HepG2 (cell line): ENCODE measurements around the gene NEURL2. TPM values are rescaled to one million over a fixed set of nuclear protein-coding genes. Genes with fewer than 3 reads are reported as not detected.

Experiments used
- ATF3 ChIP-seq: sonication (generic); formaldehyde crosslinking; IDR thresholded peaks from 2 replicates; pipeline ENCODE4 v1.4.0; 2020; ENCODE audit warnings: missing genetic modification reagents
- E2F2 ChIP-seq: sonication (generic); formaldehyde crosslinking; IDR thresholded peaks from 2 replicates; pipeline ENCODE4 v1.4.0; 2020; ENCODE audit warnings: missing genetic modification reagents, borderline replicate concordance
- EP300 ChIP-seq, 3 experiments: sonication (generic) in 1 of 3; formaldehyde crosslinking in 1 of 3; IDR thresholded peaks; 2 replicates each; pipeline versions ENCODE4 v1.5.1 to v1.6.1; 2011 to 2020; ENCODE audit warnings: low read depth in 2 of 3, low read length in 2 of 3, borderline replicate concordance in 1 of 3, improper control_type of control experiment in 1 of 3, mild to moderate bottlenecking in 1 of 3, missing genetic modification reagents in 1 of 3, moderate library complexity in 1 of 3
- GATAD2A ChIP-seq: IDR thresholded peaks from 2 replicates; pipeline ENCODE4 v1.6.1; 2016
- HHEX ChIP-seq: IDR thresholded peaks from 2 replicates; pipeline ENCODE4 v1.6.1; 2016; ENCODE audit warnings: control low read depth
- JARID2 ChIP-seq: sonication (generic); formaldehyde crosslinking; IDR thresholded peaks from 2 replicates; pipeline ENCODE4 v1.8.1; 2023; ENCODE audit warnings: missing genetic modification reagents, inconsistent platforms; ENCODE audit not compliant: insufficient replicate concordance
- JUN ChIP-seq: sonication (generic); formaldehyde crosslinking; IDR thresholded peaks from 2 replicates; pipeline ENCODE4 v1.4.0; 2020; ENCODE audit warnings: mild to moderate bottlenecking, missing genetic modification reagents
- MAFF ChIP-seq: IDR thresholded peaks from 2 replicates; pipeline ENCODE4 v1.6.1; 2011; ENCODE audit warnings: low read depth, low read length, improper control_type of control experiment
- MAFK ChIP-seq, 2 experiments: IDR thresholded peaks in 1 of 2; conservative IDR thresholded peaks in 1 of 2; 2 replicates each; pipeline ENCODE4 v1.6.1; 2011; ENCODE audit warnings: improper control_type of control experiment in 2 of 2, low read length in 2 of 2
- SMARCC2 ChIP-seq: fragments of 450-650 bp; IDR thresholded peaks from 2 replicates; pipeline ENCODE4 v1.6.1; 2017; ENCODE audit warnings: antibody characterized with exemption, mild to moderate bottlenecking
- SPEN ChIP-seq: sonication (generic); formaldehyde crosslinking; IDR thresholded peaks from 2 replicates; pipeline ENCODE4 v1.5.1; 2020; ENCODE audit warnings: low read depth, mild to moderate bottlenecking, missing genetic modification reagents
- STAG1 ChIP-seq: sonication (generic); formaldehyde crosslinking; IDR thresholded peaks from 2 replicates; pipeline ENCODE4 v1.4.0; 2020; ENCODE audit warnings: missing genetic modification reagents
- ZBTB39 ChIP-seq: sonication (generic); formaldehyde crosslinking; IDR thresholded peaks from 2 replicates; pipeline ENCODE4 v1.5.0; 2020; ENCODE audit warnings: missing genetic modification reagents
- ZNF335 ChIP-seq: sonication (generic); formaldehyde crosslinking; IDR thresholded peaks from 2 replicates; pipeline ENCODE4 v1.4.0; 2020; ENCODE audit warnings: missing genetic modification reagents
- ZNF557 ChIP-seq: sonication (generic); formaldehyde crosslinking; IDR thresholded peaks from 2 replicates; pipeline ENCODE4 v1.4.0; 2020; ENCODE audit warnings: missing genetic modification reagents
- ZNF580 ChIP-seq: IDR thresholded peaks from 2 replicates; pipeline ENCODE4 v1.6.1; 2016; ENCODE audit warnings: low read depth, borderline replicate concordance
- ZNF674 ChIP-seq: sonication (generic); formaldehyde crosslinking; IDR thresholded peaks from 2 replicates; pipeline ENCODE4 v1.5.0; 2020; ENCODE audit warnings: low read depth, mild to moderate bottlenecking, missing genetic modification reagents
- polyA plus RNA-seq, 8 experiments: library from polyadenylated mRNA; depleted of rRNA in 3 of 8; stranded (reverse) in 7 of 8; unstranded in 1 of 8; fragments of >200 nt; fragmentation: Illumina TruSeq in 4 of 8; extraction: Trizol in 4 of 8; gene quantifications; 2 replicates each; pipeline versions ENCODE4 v1.2.1 to v1.2.3, GENCODE V29; 2011 to 2016; ENCODE audit warnings: low read depth in 4 of 8, missing spikeins in 1 of 8, mixed read lengths in 1 of 8; ENCODE audit not compliant: insufficient read depth in 1 of 8
- total RNA-seq, 5 experiments: library from RNA; depleted of rRNA; stranded (reverse); fragments of >200 nt; fragmentation: Illumina TruSeq; extraction: Trizol; gene quantifications; 2 replicates each; pipeline ENCODE4 v1.2.3, GENCODE V29; 2016; ENCODE audit warnings: low read depth in 1 of 5
- TF ChIP-seq, protein P1 (sequence below): sonication (generic); formaldehyde crosslinking; IDR thresholded peaks from 2 replicates; pipeline ENCODE4 v1.4.0; 2020; ENCODE audit warnings: missing genetic modification reagents
- TF ChIP-seq, protein P2 (sequence below): sonication (generic); formaldehyde crosslinking; IDR thresholded peaks from 2 replicates; pipeline ENCODE4 v1.8.1; 2023; ENCODE audit warnings: missing genetic modification reagents, inconsistent platforms, borderline replicate concordance
- TF ChIP-seq, protein P3 (sequence below): sonication (generic); formaldehyde crosslinking; IDR thresholded peaks from 2 replicates; pipeline ENCODE4 v1.4.0; 2020; ENCODE audit warnings: mild to moderate bottlenecking, missing genetic modification reagents
- TF ChIP-seq, protein P4 (sequence below): sonication (generic); formaldehyde crosslinking; IDR thresholded peaks from 2 replicates; pipeline ENCODE4 v1.4.0; 2020; ENCODE audit warnings: mild to moderate bottlenecking, missing genetic modification reagents
- TF ChIP-seq, protein P5 (sequence below): sonication (generic); formaldehyde crosslinking; IDR thresholded peaks from 2 replicates; pipeline ENCODE4 v1.4.0; 2020; ENCODE audit warnings: mild to moderate bottlenecking, missing genetic modification reagents

NEURL2 gene
- total and polyA plus RNA-seq, 2 of the 13 experiments (the other 11 are each of a cell fraction or from before 2014, with no cell fraction given): 7.2 to 9.7 TPM

GRCh38 chr20:45934046-45934585 is 43.1 kb upstream of the NEURL2 start (continued):
- no peak for TF ChIP-seq SMARCC2
- TF ChIP-seq, protein P1, sequence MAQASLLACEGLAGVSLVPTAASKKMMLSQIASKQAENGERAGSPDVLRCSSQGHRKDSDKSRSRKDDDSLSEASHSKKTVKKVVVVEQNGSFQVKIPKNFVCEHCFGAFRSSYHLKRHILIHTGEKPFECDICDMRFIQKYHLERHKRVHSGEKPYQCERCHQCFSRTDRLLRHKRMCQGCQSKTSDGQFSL (CRISPR knock-in tag): no peak
- no peak; the same call in 1 of the 2 replicates for TF ChIP-seq ZNF580 (CRISPR knock-in tag)
- TF ChIP-seq ZNF557 (CRISPR knock-in tag): no peak; the same call in 1 of the 2 replicates
- no peak for TF ChIP-seq ZNF674 (CRISPR knock-in tag)
- no peak; the same call in 1 of the 2 replicates for TF ChIP-seq ZNF335 (CRISPR knock-in tag)
- TF ChIP-seq ATF3 (CRISPR knock-in tag): no peak
- peak; percentile 64 for TF ChIP-seq JUN
- TF ChIP-seq EP300 (IDR thresholded peaks at IDR 0.05; ENCODE audit: low read depth in 2 of 2, low read length in 2 of 2): no peak
- TF ChIP-seq EP300 (CRISPR knock-in tag; IDR thresholded peaks at IDR 0.05; ENCODE audit: borderline replicate concordance): no peak
- TF ChIP-seq HHEX (CRISPR knock-in tag): no peak
- no peak for TF ChIP-seq E2F2 (CRISPR knock-in tag)
- TF ChIP-seq, protein P2, sequence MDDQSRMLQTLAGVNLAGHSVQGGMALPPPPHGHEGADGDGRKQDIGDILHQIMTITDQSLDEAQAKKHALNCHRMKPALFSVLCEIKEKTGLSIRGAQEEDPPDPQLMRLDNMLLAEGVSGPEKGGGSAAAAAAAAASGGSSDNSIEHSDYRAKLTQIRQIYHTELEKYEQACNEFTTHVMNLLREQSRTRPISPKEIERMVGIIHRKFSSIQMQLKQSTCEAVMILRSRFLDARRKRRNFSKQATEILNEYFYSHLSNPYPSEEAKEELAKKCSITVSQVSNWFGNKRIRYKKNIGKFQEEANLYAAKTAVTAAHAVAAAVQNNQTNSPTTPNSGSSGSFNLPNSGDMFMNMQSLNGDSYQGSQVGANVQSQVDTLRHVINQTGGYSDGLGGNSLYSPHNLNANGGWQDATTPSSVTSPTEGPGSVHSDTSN (CRISPR knock-in tag): no peak
- TF ChIP-seq, protein P3, sequence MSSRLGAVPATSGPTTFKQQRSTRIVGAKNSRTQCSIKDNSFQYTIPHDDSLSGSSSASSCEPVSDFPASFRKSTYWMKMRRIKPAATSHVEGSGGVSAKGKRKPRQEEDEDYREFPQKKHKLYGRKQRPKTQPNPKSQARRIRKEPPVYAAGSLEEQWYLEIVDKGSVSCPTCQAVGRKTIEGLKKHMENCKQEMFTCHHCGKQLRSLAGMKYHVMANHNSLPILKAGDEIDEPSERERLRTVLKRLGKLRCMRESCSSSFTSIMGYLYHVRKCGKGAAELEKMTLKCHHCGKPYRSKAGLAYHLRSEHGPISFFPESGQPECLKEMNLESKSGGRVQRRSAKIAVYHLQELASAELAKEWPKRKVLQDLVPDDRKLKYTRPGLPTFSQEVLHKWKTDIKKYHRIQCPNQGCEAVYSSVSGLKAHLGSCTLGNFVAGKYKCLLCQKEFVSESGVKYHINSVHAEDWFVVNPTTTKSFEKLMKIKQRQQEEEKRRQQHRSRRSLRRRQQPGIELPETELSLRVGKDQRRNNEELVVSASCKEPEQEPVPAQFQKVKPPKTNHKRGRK (CRISPR knock-in tag): no peak; the same call in 1 of the 2 replicates
- TF ChIP-seq STAG1 (CRISPR knock-in tag): no peak
- peak; percentile 35; the same call in 1 of the 2 replicates for TF ChIP-seq GATAD2A (CRISPR knock-in tag)
- TF ChIP-seq MAFK (conservative IDR thresholded peaks at IDR 0.05 in 1 of 2, IDR thresholded peaks at IDR 0.05 in 1 of 2; ENCODE audit: low read length in 2 of 2): no peak
- TF ChIP-seq, protein P4, sequence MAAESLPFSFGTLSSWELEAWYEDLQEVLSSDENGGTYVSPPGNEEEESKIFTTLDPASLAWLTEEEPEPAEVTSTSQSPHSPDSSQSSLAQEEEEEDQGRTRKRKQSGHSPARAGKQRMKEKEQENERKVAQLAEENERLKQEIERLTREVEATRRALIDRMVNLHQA (CRISPR knock-in tag): no peak
- no peak for TF ChIP-seq SPEN (CRISPR knock-in tag)
- no peak for TF ChIP-seq MAFF
- TF ChIP-seq ZBTB39 (CRISPR knock-in tag): no peak
- TF ChIP-seq, protein P5, sequence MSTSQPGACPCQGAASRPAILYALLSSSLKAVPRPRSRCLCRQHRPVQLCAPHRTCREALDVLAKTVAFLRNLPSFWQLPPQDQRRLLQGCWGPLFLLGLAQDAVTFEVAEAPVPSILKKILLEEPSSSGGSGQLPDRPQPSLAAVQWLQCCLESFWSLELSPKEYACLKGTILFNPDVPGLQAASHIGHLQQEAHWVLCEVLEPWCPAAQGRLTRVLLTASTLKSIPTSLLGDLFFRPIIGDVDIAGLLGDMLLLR (CRISPR knock-in tag): no peak
- TF ChIP-seq JARID2: no peak
